Calu3 (cell line): ENCODE measurements around the gene SIAH1. TPM values are rescaled to one million over a fixed set of nuclear protein-coding genes. Genes with fewer than 3 reads are reported as not detected.

Source experiments
- BruUV-seq: library from RNA; stranded (reverse); fragments of 400-500 nt; replicated peaks from 2 replicates; lab custom pipeline; 2021; lab: Mats Ljungman, UMichigan
- CTCF ChIA-PET: fragments of 300-600 bp; sonication (Branson Sonifier 250); formaldehyde crosslinking; loops from one replicate; lab custom pipeline; 2022; ENCODE audit warnings: antibody characterized with exemption; lab: Charles Lee
- DNase-seq: peaks from one replicate; pipeline ENCODE4 v3.0.0; 2022
- H3K27ac Mint-ChIP-seq: one replicate; pipeline ENCODE4 v1.8.0; 2022; ENCODE audit warnings: mixed read lengths; ENCODE audit not compliant: unreplicated experiment
- H3K27me3 Mint-ChIP-seq: one replicate; pipeline ENCODE4 v1.8.0; 2022; ENCODE audit warnings: mixed read lengths; ENCODE audit not compliant: unreplicated experiment
- H3K36me3 Mint-ChIP-seq: one replicate; pipeline ENCODE4 v1.8.0; 2022; ENCODE audit warnings: mild to moderate bottlenecking, moderate library complexity, mixed read lengths; ENCODE audit not compliant: insufficient read depth, unreplicated experiment
- H3K4me1 Mint-ChIP-seq: one replicate; pipeline ENCODE4 v1.8.0; 2022; ENCODE audit warnings: mild to moderate bottlenecking, low read depth, mixed read lengths; ENCODE audit not compliant: unreplicated experiment
- H3K4me3 Mint-ChIP-seq: one replicate; pipeline ENCODE4 v1.8.0; 2022; ENCODE audit warnings: mild to moderate bottlenecking, low read depth, moderate library complexity, mixed read lengths; ENCODE audit not compliant: unreplicated experiment
- H3K9me3 Mint-ChIP-seq: one replicate; pipeline ENCODE4 v1.8.0; 2022; ENCODE audit warnings: low read depth, mixed read lengths; ENCODE audit not compliant: unreplicated experiment
- intact Hi-C: fragments of 100-400 bp; cut with micrococcal nuclease; formaldehyde crosslinking; loops from one replicate; pipeline ENCODE4 v1.10.0; 2022; ENCODE audit not compliant: unreplicated experiment
- total RNA-seq: library from RNA; stranded (reverse); gene quantifications from 2 replicates; pipeline ENCODE4 v1.2.3, GENCODE V29; 2022
- TF ChIP-seq, protein P1 (sequence below): fragments of 200-600 bp; IDR thresholded peaks from one replicate; pipeline ENCODE4 v1.8.0; 2022; ENCODE audit warnings: antibody characterized with exemption; ENCODE audit not compliant: unreplicated experiment

Gene SIAH1
- total RNA-seq, 1 experiment from 2014 or later, result 32.3 TPM

DNA sequence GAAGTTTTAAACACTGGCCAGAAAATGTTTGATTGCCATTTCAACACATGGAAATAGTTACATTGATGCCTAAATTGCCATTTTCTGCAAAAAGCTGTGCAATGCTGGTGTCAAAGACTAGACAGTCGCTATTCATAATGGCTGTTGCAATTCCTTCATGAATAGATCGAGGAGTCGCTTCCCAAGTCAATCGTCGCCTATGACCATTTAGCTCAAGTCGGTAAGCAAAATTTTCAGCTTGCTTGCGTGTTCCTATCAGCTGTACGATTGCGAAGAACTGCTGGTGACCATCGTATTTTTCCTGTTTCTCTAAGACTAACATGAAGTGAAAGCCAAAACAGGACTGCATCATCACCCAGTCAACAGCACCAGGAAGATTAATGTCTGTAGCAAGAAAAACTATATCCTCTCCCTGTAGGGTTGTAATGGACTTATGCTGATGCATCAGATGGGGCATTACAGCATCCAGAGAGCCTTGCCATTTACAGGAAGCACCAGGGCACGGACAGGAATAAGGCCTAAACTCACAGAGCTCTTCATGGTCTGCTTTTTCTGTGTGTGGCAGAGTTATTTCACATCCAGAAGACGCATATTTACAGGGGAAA lies 23.6 kb downstream of the SIAH1 start:
- H3K4me1 Mint-ChIP-seq, result peaks cover 41% of the 10 kb centered on the region
- no peaks in the 10 kb centered on the region for H3K27me3 Mint-ChIP-seq
- no TSS peak for BruUV-seq
- TF ChIP-seq, protein P1, sequence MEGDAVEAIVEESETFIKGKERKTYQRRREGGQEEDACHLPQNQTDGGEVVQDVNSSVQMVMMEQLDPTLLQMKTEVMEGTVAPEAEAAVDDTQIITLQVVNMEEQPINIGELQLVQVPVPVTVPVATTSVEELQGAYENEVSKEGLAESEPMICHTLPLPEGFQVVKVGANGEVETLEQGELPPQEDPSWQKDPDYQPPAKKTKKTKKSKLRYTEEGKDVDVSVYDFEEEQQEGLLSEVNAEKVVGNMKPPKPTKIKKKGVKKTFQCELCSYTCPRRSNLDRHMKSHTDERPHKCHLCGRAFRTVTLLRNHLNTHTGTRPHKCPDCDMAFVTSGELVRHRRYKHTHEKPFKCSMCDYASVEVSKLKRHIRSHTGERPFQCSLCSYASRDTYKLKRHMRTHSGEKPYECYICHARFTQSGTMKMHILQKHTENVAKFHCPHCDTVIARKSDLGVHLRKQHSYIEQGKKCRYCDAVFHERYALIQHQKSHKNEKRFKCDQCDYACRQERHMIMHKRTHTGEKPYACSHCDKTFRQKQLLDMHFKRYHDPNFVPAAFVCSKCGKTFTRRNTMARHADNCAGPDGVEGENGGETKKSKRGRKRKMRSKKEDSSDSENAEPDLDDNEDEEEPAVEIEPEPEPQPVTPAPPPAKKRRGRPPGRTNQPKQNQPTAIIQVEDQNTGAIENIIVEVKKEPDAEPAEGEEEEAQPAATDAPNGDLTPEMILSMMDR, result no peak
- no peak for DNase-seq
- H3K27ac Mint-ChIP-seq, result no peak overlapping the region
- no peak overlapping the region for H3K4me3 Mint-ChIP-seq
- CTCF ChIA-PET, result interaction anchor here (0.6 kb wide), 1 partner anchor 108 kb away, joined by 4 read pairs; no protein-coding TSS in a partner anchor
- H3K36me3 Mint-ChIP-seq, result peaks cover 83% of the 10 kb centered on the region
- intact Hi-C loops, result no loop called here
- H3K9me3 Mint-ChIP-seq, result no peaks in the 10 kb centered on the region

DNA sequence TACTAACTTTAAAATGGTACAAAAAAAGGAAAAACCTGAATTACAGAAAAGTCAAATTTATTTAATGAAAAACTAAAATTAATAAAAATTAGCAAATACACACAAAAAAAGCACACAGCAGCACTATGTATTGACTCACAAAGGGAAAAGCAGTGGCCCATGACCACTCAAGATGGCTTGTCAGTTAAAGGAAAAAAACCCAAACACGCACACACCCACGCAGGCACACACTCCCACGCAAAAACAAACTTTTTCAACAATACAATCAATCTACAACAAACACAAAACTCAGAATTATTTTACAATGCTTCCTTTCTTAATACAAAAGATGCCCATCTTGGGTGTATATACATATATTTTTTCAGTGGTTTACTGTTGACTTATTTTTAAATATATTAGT lies 24.2 kb downstream of the SIAH1 start:
- no TSS peak for BruUV-seq
- intact Hi-C loops, result no loop called here
- TF ChIP-seq, protein P1, result no peak
- Mint-ChIP-seq H3K9me3 (no peaks in the 10 kb centered on the region), H3K27me3 (no peaks in the 10 kb centered on the region), H3K27ac (no peak overlapping the region), H3K4me1 (peaks cover 35% of the 10 kb centered on the region), H3K4me3 (no peak overlapping the region), H3K36me3 (peaks cover 82% of the 10 kb centered on the region)
- CTCF ChIA-PET, result interaction anchor here (0.9 kb wide), 1 partner anchor 165 kb away, joined by 3 read pairs; no protein-coding TSS in a partner anchor
- no peak for DNase-seq

DNA sequence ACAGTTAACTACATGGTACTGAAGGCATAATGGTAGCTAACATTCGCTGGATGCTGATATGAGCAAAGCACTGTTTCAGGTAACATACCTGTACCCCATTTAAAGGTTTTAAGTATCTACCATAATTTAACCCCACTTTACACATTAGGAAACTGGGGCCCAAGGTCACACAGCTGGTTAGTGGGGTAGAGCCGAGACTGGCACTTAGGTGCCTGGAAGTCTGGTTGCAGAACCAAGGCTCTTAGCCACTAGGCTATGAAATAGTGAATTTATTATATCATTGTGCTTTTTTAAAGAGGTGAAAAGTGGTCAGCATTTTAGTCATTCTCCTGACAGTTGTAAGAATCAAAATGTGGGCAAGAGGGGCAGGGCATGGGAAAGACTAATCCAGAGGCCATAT lies 25.2 kb downstream of the SIAH1 start:
- no peak for DNase-seq
- Mint-ChIP-seq H3K9me3 (no peaks in the 10 kb centered on the region), H3K27ac (no peak overlapping the region), H3K4me1 (peaks cover 27% of the 10 kb centered on the region), H3K27me3 (no peaks in the 10 kb centered on the region), H3K36me3 (peaks cover 79% of the 10 kb centered on the region), H3K4me3 (no peak overlapping the region)
- intact Hi-C loops, result no loop called here
- BruUV-seq, result no TSS peak
- TF ChIP-seq, protein P1, result no peak
- CTCF ChIA-PET, result interaction anchor here (0.9 kb wide), 1 partner anchor 166 kb away, joined by 3 read pairs; no protein-coding TSS in a partner anchor

DNA sequence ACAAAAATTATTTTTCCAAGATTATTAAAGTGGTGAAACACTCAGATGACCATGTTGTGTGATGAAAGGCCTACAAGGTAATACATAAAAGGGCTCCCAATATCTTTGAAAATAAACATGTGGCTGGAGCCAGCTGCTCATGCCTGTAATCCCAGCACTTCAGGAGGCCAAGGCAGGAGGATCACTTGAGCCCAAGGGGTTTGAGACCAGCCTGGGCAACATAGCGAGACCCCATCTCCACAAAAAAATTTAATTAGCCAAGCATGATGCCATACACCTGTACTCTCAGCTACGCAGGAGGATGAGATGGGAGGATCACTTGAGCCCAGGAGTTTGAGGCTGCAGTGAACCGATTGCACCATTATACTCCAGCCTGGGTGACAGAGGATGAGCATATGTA lies 26.8 kb downstream of the SIAH1 start:
- peaks cover 80% of the 10 kb centered on the region for H3K36me3 Mint-ChIP-seq
- no peak overlapping the region for H3K4me3 Mint-ChIP-seq
- no peaks in the 10 kb centered on the region for H3K9me3 Mint-ChIP-seq
- no peaks in the 10 kb centered on the region for H3K27me3 Mint-ChIP-seq
- intact Hi-C loops, result no loop called here
- CTCF ChIA-PET, result no interaction called here
- TF ChIP-seq, protein P1, result no peak
- no TSS peak for BruUV-seq
- no peak for DNase-seq
- H3K27ac Mint-ChIP-seq, result no peak overlapping the region
- H3K4me1 Mint-ChIP-seq, result peaks cover 17% of the 10 kb centered on the region
